ENCODE data around the gene UBXN7.
"Not testable (repeated sequence)": the region's sequence is repeated elsewhere in the genome, so short reads cannot be mapped to it uniquely, and the experiment has no call there.

Gene UBXN7

DNA sequence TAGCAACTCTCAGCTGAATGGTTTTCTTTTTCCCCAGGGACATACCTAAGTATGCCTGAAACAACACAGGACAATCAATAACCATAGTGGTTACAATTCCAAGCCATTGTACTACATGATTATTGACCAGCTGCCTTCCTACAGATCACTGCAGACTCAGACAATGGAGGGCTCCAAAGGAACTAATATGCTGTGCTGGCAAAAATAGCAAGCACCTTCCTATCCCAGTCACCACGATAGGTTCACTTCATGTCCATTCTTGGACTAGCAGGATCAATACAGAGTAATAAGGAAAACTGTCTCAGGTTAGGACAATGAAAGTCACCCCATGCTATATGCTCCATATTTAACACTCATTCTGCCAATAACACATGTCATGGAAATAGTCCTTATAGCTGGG is 76.6 kb downstream of the UBXN7 start:
- no peak for DNase-seq (ENCODE audit: low read depth)

DNA sequence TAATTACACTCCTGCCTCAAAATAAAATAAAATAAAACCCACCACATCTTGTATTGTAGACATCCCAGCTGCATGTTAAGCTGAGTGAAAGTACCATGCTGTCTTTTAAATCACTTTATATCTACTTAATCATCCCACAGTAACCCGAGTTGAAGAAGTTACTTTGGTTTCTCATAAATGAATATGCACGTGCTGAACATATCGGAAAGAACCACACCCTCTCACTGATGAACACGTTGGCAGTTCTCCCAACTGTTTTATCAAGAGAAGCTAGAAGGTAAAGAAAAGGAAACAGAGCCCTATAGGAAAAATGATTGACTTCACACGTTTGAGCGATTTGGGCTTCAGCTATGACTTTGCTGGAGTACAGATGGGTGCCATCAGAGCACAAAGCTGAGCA is 78.1 kb downstream of the UBXN7 start:
- no peak for DNase-seq (ENCODE audit: low read depth)

DNA sequence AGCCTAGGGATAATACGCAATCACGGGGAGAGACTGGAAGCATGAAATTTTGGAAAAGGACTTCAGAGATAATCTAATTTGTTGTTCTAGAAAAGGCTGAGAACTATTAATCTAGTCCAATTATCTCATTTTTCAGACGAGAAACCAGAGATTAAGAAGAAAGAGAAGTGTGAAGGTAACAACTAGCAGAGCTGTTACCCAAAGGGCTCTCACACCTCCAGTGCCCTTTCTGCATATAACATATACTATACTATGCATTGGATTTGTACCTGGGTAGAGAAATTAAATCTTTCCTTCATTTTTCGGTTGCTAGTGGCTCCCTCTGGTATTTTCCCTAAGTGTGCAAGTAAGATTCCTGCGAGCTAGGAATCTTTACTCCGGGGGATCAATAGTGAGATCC is 80.7 kb downstream of the UBXN7 start:
- no peak for DNase-seq (ENCODE audit: low read depth)

DNA sequence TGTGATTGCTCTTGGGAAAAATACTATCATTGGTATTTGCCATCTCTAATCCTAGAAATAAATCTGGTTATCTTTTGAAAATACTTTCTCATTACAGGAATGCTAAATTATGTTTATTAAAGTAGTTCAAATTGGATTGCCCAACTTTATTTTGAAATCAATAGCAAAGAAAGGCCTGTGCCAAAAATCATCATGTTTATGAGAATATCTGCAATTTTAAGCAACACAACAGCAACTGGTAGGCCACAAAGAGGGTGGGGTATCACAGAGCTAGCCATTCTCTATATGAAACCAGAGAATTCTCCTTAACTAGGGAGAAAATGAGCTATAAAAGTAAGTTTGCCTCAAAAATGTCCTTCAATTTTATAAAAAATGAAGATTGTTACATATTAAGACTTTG is 82.2 kb downstream of the UBXN7 start:
- no peak for DNase-seq (ENCODE audit: low read depth)

DNA sequence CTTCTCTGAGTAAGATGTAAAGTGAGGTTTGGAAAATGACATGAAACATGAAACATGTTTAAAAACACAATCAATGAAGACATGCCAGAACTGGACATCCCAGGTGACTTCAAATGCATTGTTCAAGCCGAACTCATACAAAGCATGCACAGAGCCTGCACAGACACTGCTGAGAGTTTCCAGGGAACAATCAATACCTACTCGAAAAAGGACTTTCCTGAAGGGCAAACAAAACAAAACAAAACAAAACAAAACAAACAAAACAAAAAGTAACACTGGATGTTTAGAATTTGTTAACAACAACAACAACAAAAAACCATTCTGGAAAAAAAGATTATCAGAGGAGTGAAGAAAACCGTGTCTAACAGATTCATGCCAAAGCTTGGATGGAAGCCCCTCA is 83.5 kb downstream of the UBXN7 start:
- no peak for DNase-seq (ENCODE audit: low read depth)

DNA sequence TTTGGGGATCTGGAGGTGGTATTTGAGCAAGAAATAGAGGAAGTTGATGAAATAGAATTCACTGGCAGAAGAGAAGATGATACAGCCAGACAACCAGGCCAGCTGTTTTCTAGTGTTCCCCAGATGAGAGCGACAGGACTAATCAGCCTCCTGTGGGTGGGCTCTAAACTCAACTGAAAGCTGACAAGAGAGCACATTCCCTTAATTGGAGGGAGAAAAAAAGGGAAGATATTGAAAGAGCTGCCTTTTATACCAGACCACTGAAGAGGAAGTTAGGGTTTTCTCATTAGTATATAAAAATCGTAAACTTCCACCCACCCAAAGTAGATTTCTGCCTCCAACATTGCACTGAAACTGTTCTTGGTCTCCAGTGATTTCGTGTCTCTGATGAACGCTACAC is 87.6 kb downstream of the UBXN7 start:
- DNase-seq (ENCODE audit: low read depth) = no peak

DNA sequence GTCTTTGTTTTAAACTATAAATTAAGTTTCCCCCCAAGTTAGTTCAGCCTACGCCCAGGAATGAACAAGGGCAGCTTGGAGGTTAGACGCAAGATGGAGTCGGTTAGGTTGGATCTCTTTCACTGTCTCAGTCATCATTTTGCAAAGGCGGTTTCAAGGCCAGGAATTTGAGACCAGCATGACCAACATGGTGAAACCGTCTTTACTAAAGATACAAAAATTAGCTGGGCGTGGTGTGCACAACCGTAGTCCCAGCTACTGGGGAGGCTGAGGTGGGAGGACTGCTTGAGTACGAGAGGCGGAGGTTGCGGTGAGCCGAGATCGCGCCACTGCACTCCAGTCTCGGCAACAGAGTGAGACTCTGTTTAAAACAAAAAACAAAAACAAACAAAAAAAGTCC is 88.3 kb downstream of the UBXN7 start:
- not testable (repeated sequence) for DNase-seq (ENCODE audit: low read depth)

DNA sequence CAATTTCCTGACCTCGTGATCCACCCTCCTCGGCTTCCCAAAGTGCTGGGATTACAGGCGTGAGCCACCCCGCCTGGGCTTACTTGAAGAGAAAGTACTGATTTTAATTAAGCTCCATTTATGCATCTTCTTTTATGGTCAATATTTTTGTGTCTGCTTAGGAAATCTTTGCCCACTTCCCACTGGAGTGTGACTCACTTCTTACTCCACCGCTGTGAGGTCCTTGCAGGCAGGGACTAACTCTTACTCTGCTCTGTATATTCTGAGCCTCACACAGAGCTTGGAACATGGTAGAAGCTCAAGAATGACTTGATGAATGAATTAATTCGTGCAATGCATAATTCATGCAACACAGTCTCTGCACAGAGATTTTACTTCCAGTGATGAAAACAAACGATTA is 91.1 kb downstream of the UBXN7 start:
- no peak for DNase-seq (ENCODE audit: low read depth)

DNA sequence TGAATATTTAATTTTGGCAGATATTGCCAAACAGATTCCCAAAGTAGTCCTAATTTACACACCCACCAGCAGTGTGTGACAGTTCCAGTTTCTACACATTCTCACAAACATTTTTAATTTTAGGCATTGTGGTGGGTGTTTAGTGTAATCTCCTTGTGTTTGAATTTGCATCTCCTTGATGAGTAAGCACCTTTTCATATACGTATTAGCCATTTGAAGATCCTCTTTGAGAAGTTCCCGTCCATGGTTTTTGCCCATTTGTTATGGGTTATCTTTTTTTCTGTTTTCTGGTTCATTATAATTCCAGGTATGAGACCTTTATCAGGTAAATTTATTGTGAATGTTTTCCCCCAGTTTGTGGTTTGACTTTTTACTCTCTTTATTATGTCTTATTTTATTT is 91.8 kb downstream of the UBXN7 start:
- DNase-seq (ENCODE audit: low read depth) = no peak

DNA sequence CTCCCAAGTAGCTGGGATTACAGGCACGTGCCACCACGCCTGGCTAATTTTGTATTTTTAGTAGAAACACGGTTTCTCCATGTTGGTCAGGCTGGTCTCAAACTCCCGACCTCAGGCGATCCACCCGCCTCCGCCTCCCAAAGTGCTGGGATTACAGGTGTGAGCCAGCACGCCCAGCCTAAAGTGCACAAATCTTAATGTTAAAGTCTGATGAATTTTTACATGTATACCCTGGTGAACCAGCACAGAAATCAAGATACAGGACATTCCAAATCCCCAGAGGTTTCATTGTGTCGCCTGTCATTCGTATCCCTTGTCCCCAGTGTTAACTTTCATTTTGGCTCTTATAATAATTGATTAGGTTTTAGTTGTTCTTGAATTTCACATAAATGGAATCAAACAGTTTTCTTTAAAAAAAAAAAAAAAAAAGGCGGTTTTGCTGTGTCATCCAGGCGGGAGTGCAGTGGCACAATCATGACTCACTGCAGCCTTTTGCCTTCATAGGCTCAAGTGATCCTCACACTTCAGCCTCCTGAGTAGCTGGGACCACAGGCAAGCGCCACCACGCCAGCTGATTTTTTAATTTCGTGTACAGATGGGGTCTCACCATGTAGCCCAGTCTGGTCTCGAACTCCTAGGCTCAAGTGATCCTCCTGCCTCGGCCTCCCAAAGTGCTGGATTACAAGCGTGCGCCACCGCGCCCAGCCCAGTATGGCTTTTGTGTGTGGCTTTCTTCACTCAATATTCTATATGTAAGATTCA is 92.6 kb downstream of the UBXN7 start:
- no peak for DNase-seq (ENCODE audit: low read depth)

DNA sequence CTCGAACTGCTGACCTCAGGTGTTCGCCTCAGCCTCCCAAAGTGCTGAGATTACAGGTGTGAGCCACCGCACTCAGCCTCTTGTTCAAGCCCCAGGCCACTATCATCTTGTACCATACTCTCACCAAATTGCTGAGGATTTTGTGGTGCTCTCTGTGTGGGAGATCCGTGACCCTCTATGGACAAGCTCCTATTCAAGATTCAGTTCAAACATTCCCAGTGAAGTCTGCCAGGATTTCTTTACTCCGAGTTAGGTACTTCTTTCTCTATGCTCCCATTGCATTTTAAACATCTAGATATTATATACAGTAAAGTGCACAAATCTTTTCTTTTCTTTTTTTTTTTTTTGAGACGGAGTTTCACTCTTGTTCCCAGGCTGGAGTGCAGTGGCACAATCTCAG is 93.2 kb downstream of the UBXN7 start:
- DNase-seq (ENCODE audit: low read depth) = no peak

DNA sequence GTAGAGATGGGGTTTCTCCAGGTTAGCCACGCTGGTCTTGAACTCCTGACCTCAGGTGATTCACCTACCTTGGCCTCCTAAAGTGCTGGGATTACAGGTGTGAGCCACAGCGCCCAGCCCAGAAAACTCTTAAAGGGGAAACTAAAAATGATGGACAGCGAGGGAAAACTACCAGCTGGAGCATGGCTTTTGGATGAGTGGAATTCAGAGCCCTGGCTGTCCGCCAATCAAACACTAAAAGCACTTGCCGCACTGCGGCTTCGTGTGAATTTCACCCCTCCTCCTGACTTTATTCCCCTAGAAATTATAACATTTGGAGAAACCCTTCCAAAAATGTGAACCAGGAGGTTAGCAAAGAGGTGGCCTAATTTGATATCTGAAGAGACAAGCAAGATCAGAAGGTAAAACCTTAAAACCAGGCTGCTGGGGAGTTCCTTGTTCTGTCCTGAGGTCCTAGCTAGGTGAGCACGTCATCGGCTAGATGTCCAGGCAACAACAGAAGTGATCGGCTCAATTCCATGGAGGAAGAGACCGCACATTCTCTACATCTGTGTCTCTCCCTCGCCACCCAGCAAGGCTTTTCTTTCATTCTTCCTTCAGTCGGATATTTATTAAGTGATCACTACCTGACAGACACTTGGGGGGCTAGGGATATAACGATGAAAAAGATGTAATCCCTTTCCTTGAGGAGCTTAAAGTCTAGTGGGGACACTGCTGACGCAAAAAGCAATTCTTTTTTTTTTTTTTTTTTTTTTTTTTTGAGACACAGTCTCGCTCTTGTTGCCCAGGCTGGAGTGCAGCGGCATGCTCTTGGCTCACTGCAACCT is 95.7 kb downstream of the UBXN7 start:
- no peak for DNase-seq (ENCODE audit: low read depth)

DNA sequence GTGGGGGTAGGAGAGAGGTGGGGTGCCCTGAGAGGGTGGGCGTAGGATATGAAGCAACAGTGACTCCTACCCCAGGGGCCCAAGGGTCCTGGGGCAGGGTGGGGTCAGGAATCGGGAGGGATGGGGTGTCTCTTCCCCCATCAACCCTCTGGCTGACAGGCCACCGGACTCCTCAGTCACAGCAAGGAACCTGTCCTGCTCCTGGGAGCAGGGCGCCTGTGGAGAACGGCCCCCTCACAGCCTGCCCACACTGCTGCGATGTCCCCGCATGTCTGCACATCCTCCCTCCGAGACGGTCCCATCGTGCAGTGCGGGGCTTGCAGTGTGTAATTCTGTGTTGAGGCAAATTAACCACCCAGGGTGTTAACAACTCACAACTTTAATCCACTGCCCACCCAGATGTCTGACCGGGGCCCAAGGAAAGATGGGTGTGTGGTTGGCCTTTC is 96.7 kb downstream of the UBXN7 start:
- no peak for DNase-seq (ENCODE audit: low read depth)

DNA sequence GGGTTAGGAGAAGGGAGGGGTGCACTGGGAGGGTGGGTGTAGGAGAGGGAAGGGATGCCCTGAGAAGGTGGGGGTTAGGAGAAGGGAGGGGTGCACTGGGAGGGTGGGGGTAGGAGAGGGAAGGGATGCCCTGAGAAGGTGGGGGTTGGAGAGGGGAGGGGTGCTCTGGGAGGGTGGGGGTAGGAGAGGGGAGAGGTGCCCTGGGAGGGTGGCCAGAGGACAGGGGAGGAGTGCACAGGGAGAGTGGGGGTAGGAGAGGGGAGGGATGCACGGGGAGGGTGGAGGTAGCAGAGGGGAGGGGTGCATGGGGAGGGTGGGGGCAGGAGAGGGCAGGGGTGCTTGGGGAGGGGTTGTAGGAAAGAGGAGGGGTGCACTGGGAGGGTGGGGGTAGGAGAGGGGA is 97.2 kb downstream of the UBXN7 start:
- no peak for DNase-seq (ENCODE audit: low read depth)

DNA sequence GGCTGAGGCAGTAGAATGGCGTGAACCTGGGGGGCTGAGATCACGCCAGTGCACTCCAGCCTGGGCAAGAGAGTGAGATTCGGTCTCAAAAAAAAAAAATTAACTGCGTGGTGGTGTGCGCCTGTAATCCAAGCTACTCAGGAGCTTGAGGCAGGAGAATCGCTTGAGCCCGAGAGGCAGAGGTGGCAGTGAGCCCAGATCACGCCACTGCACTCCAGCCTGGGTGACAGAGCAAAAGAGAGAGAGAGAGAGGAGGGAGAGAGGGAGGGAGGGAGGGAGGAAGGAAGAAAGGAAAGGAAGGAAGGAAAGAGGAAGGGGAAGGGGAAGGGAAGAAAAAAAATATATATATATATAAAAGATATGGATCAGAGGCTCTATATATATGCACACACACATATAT is 100.1 kb downstream of the UBXN7 start:
- no peak for DNase-seq (ENCODE audit: low read depth)

DNA sequence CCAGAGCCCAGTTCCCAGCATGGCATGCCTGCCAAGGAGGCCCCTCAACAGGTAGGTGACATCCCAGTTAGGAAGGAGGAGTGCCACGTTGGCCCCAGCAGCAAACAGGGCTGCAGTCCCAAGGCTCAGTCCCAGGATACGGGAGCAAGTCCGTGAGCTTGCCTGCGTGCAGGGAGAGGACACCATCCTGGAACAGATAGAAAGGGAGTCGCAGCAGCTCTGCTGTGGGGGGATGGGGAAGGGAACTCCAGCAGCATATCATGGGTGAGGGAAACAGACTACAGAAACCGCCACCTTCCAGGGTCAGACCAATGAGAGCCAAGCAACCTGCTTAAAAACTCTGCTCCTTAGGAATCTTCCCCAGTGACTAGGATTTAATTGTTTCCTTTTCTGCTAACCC is 104.8 kb downstream of the UBXN7 start:
- DNase-seq (ENCODE audit: low read depth) = no peak

DNA sequence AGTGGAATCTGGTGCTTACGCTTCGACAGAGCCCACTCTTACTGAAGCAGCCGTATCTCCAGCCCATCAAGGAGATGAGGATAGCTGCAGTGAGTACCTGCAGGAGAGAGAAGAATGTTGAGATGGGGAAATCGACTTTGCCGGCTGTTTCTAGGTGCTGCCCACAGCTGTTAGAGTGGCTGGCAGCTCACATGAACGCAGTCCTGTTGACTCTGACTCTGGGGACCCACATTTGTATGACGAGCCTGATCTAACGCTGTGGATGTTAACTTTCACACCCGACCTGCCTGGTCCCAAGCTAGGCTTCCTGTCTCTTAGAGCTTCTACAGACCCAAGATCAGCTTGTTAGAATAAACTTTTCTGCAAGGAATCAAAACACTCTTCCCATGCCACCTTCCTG is 105.3 kb downstream of the UBXN7 start:
- DNase-seq (ENCODE audit: low read depth) = no peak

DNA sequence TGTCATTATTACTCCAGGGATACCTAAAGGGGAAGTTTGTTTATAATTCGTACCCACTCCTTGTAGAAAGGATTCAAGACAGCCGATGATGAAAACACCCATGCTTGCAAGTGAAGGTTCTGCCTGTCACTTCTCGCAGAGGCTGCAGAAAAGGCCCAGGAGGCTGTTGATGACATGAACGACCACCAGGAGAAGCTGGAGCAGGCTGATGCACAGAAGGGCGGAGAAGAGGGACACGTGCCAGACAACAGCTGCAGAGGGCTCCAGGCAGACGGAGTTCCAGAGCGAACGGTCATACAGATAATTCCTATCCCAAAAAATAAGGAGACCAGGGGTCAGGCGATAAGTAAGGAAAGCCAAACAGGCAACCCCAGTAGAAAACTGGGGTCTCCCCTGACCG is 108.5 kb downstream of the UBXN7 start:
- DNase-seq (ENCODE audit: low read depth) = no peak

DNA sequence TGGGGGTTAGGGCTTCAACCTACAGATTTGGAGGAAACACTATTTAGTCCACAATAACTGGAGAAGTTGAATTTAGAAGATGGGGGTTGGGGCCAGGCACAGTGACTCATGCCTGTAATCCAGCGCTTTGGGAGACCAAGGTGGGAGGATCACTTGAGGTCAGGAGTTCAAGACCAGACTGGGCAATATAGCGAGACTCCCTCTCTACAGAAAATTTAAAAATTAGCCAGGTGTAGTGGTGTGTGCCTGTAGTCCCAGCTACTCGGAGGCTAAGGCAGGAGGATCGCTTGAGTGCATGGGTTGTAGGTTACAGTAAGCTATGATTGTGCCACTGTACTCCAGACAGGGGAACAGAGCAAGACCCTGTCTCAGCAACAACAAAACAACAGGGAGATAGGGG is 109.2 kb downstream of the UBXN7 start:
- DNase-seq (ENCODE audit: low read depth) = no peak

DNA sequence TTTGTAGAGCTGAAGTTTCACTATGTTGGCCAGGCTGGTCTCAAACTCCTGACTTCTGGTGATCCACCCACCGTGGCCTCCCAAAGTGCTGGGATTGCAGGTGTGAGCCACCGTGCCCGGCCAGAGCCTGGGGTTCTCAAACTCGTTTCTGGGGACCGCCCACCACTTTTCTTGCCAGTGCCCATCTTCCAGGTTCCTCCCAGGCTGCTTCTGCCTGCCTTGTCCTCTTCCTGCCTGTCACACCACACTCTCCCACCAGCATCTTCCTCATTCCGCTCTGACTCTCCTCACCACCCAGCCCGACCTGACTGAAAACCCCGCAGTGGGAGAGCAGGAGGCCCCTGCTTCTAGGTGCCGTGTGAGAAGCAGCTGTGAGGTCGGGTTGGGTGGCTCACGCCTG is 111.1 kb downstream of the UBXN7 start:
- DNase-seq (ENCODE audit: low read depth) = no peak

DNA sequence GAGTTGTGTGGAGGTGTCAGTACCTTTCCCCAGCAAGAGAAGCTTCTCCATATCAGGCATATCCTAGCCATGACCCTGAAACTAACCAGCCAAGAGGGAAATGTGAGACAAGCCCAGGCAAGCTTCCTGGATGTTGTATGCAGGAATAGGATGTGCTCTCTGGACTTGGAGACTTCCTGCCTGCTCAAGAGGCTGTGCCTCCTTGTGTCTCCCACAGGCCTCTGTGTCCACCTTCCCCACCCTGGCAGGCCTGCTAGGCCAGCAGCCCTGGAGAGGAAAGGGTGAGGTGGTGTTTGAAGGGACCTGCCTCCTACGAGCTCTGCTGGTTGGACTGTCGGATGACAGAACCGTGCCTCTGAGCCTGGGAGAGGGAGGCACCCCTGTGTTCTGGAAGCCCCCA is 112.1 kb downstream of the UBXN7 start:
- DNase-seq (ENCODE audit: low read depth) = no peak

DNA sequence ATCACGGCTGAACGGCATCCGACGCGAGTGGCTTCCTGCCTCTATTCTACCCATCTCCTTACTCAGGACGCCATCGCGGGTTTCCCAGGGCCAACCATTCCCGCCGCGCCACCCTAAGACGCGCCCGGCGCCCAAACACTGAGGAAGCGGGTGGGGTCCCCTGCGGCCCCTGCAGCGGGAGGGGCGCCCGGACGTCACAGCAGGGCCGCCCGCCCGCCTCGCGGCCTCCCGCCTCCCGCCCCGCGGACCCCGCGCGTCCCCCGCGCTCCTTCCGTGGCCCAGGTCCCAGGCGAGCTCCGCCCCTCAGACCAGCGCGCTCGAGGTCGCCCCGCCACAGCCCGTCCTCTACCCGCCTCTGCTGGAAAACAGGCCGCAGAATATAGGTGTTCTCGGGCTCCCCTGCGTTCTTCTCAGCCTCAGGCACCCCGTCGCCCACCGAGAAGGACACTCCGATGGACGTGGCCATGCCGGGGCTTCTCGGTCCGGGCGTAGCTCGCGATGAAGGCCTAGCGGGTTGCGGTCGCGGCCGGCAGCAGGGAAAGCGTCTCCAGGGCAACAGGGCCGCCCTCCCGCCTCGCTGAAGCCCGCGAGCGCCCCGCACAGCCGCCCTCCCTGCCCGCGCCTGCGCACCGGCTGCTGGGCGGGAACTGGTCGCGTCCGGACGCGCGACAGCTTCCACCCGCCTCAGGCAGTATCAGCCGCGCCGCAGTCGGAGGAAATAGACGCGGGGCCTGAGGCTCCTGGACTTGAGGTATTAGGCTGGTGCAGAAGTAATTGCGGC is 114.3 kb downstream of the UBXN7 start, which contains the start of gene DYNLT2B:
Gene DYNLT2B (minus strand): TSS at position 554 of the 781 bp plus-strand sequence. CDS start 88 bp downstream, at position 466.
- peak; percentile 81 for DNase-seq (ENCODE audit: low read depth)
